Gastrocnemius medialis (tissue), 4 donors: ENCODE data around the gene NUP85. TPM values are rescaled to one million over a fixed set of nuclear protein-coding genes. Genes with fewer than 3 reads are reported as not detected.

Experiments used
- ATAC-seq, 2 donors: fragments of 150-250 bp; one replicate each; pipeline ENCODE4 v1.9.1; 2016
- DNase-seq, 2 donors: peaks; one replicate each; pipeline ENCODE4 v3.0.0-alpha.2; 2019
- H3K27ac ChIP-seq, 4 donors: fragments of 200-600 bp; sonication (generic); 1 replicate in 1 of 4; 2 replicates in 3 of 4; pipeline ENCODE4 v1.5.1; 2016 to 2018; ENCODE audit warnings: mild to moderate bottlenecking in 2 of 4, moderate library complexity in 1 of 4
- H3K27me3 ChIP-seq, 3 donors: fragments of 200-600 bp; sonication (generic) in 2 of 3; 1 replicate in 1 of 3; 2 replicates in 2 of 3; pipeline versions ENCODE4 v1.5.1 to v1.6.0; 2016 to 2019; ENCODE audit warnings: mild to moderate bottlenecking in 1 of 3, moderate library complexity in 1 of 3
- H3K36me3 ChIP-seq, 2 donors: fragments of 200-600 bp; sonication (generic) in 1 of 2; one replicate each; pipeline ENCODE4 v1.5.1; 2017 to 2018
- H3K4me1 ChIP-seq, 2 donors: fragments of 200-600 bp; sonication (generic) in 1 of 2; one replicate each; pipeline ENCODE4 v1.5.1; 2016 to 2017; ENCODE audit warnings: mild to moderate bottlenecking in 2 of 2
- H3K4me3 ChIP-seq, 4 donors: fragments of 200-600 bp; sonication (generic) in 3 of 4; 1 replicate in 1 of 4; 2 replicates in 3 of 4; pipeline ENCODE4 v1.5.1; 2016 to 2019; ENCODE audit warnings: mild to moderate bottlenecking in 2 of 4
- H3K9me3 ChIP-seq, 3 donors: fragments of 200-600 bp; sonication (generic) in 2 of 3; 1 replicate in 1 of 3; 2 replicates in 2 of 3; pipeline ENCODE4 v1.5.1; 2016 to 2019
- POLR2A ChIP-seq, 2 donors: fragments of 450-650 bp; IDR thresholded peaks; one replicate each; pipeline ENCODE4 v1.6.1; 2017; ENCODE audit warnings: antibody characterized with exemption in 2 of 2, mild to moderate bottlenecking in 2 of 2, moderate library complexity in 2 of 2
- in situ Hi-C, 4 donors: fragments of 200-750 bp; cut with MboI; loops; one replicate each; pipeline versions ENCODE4 v1.15.0 to v1.8.0; 2017; ENCODE audit warnings: low sequenced_read_pairs in 4 of 4
- intact Hi-C: fragments of 100-400 bp; cut with DNase I; formaldehyde crosslinking; loops from one replicate; pipeline ENCODE4 v1.15.1; 2023; ENCODE audit warnings: low total_unique reads
- total RNA-seq, 4 donors: library from RNA; depleted of rRNA; stranded (reverse); fragments of >200 nt; gene quantifications; one replicate each; pipeline versions ENCODE4 v1.1.0 to v1.2.3, GENCODE V29; 2016
- TF ChIP-seq, protein P1 (sequence below), 5 experiments: fragments of 450-650 bp in 3 of 5; fragments of 200-600 bp in 2 of 5; sonication (generic) in 2 of 5; IDR thresholded peaks in 4 of 5; conservative IDR thresholded peaks in 1 of 5; 1 replicate in 4 of 5; 2 replicates in 1 of 5; pipeline ENCODE4 v1.5.1; 2016 to 2019; ENCODE audit warnings: antibody characterized with exemption in 5 of 5, mild to moderate bottlenecking in 3 of 5, moderate library complexity in 3 of 5

Gene NUP85
- total RNA-seq, 4 donors from 2014 or later: 9.4 to 27.7 (median 13.6) TPM

DNA sequence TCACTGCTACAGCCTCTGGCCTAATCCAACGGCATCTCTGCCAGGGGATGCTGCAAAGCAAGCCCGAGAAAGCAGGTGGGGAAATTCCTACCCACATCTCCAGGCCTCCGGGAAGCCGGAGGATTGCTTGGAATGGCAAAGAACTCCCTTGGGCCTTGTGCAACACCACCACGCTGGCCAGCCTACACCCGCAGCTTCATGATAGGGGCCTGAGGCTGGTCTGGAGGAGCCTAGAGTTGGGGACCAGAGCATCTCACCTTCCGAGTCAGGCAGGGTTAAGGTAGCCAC is 35.6 kb downstream of the NUP85 start:
- ATAC-seq: no peak
- Histone ChIP-seq H3K36me3 (peaks cover 0 to 83% of the 10 kb centered on the region in 2 donors), H3K27me3 (no peaks in the 10 kb centered on the region), H3K9me3 (no peaks in the 10 kb centered on the region), H3K4me1 (peaks cover 9 to 33% of the 10 kb centered on the region in 2 donors), H3K27ac (peak overlapping the region; percentile 72 to 87 (median 78)), H3K4me3 (no peak overlapping the region)
- intact Hi-C loops (no loop called here), in situ Hi-C loops (no loop called here)
- peak in 1 of 2 donors; percentile 37 for DNase-seq
- no peak for TF ChIP-seq POLR2A (IDR thresholded peaks at IDR 0.05)
- TF ChIP-seq, protein P1, sequence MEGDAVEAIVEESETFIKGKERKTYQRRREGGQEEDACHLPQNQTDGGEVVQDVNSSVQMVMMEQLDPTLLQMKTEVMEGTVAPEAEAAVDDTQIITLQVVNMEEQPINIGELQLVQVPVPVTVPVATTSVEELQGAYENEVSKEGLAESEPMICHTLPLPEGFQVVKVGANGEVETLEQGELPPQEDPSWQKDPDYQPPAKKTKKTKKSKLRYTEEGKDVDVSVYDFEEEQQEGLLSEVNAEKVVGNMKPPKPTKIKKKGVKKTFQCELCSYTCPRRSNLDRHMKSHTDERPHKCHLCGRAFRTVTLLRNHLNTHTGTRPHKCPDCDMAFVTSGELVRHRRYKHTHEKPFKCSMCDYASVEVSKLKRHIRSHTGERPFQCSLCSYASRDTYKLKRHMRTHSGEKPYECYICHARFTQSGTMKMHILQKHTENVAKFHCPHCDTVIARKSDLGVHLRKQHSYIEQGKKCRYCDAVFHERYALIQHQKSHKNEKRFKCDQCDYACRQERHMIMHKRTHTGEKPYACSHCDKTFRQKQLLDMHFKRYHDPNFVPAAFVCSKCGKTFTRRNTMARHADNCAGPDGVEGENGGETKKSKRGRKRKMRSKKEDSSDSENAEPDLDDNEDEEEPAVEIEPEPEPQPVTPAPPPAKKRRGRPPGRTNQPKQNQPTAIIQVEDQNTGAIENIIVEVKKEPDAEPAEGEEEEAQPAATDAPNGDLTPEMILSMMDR (IDR thresholded peaks at IDR 0.05 in 4 of 5, conservative IDR thresholded peaks at IDR 0.05 in 1 of 5): no peak

DNA sequence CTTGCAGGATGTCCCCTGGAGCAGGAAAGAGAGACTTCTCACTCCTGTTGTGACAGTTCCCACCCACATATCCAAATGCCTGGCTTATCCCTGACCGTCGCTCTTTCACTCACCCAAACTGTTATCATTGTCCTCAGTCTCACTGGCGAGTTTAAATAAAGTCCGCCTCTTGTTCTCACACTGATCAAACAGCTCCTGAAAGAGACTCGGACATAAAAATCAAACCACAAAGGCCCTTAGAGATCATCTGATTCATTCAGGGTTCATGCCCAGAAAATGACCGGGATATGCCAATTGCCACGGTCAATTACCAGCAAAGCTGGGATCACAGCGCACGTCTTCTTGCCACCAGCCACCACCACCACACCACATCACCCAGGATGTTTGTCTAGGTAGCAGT is 36.0 kb downstream of the NUP85 start:
- H3K36me3 ChIP-seq: peaks cover 0 to 83% of the 10 kb centered on the region in 2 donors
- H3K27ac ChIP-seq: peak overlapping the region; percentile 72 to 87 (median 78)
- H3K4me3 ChIP-seq: no peak overlapping the region
- H3K9me3 ChIP-seq: no peaks in the 10 kb centered on the region
- in situ Hi-C loops: no loop called here
- intact Hi-C loops: no loop called here
- no peak for DNase-seq
- TF ChIP-seq, protein P1 (IDR thresholded peaks at IDR 0.05 in 4 of 5, conservative IDR thresholded peaks at IDR 0.05 in 1 of 5): no peak
- TF ChIP-seq POLR2A (IDR thresholded peaks at IDR 0.05): no peak
- H3K27me3 ChIP-seq: no peaks in the 10 kb centered on the region
- peaks cover 9 to 31% of the 10 kb centered on the region in 2 donors for H3K4me1 ChIP-seq
- ATAC-seq: no peak

DNA sequence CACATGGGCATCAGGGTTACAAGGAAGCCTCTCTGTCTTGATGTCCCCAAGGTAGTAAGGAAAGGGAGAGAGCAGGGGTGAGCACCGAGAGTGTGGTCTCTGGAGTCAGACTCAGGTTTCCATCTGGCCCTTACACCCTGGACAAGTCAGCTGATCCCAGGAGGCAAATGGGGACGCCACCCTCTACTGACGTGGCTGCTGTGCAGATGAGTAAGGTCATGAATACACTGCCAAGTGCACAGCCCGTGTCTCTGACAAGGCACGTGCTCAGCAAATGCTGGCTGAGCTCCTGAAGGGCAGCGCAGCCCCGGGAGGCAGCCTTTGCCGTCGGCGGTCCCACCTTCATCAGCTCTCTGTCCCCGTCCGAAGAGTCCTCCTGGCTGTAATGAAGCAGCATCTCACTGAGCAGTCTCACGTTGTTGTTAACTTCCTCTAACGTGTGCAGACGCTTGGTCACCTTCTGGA is 36.5 kb downstream of the NUP85 start:
- Histone ChIP-seq H3K36me3 (peaks cover 0 to 79% of the 10 kb centered on the region in 2 donors), H3K9me3 (no peaks in the 10 kb centered on the region), H3K4me3 (no peak overlapping the region), H3K27me3 (no peaks in the 10 kb centered on the region), H3K27ac (peak overlapping the region; percentile 72 to 87 (median 78)), H3K4me1 (peaks cover 9 to 26% of the 10 kb centered on the region in 2 donors)
- peak; percentile 76 to 78 for ATAC-seq
- intact Hi-C loops (loop anchor here (1.0 kb wide), 1 partner anchor 28 kb away; no protein-coding TSS in a partner anchor), in situ Hi-C loops (no loop called here)
- no peak for TF ChIP-seq POLR2A (IDR thresholded peaks at IDR 0.05)
- TF ChIP-seq, protein P1 (IDR thresholded peaks at IDR 0.05 in 4 of 5, conservative IDR thresholded peaks at IDR 0.05 in 1 of 5): no peak
- DNase-seq: peak; percentile 61 to 91

DNA sequence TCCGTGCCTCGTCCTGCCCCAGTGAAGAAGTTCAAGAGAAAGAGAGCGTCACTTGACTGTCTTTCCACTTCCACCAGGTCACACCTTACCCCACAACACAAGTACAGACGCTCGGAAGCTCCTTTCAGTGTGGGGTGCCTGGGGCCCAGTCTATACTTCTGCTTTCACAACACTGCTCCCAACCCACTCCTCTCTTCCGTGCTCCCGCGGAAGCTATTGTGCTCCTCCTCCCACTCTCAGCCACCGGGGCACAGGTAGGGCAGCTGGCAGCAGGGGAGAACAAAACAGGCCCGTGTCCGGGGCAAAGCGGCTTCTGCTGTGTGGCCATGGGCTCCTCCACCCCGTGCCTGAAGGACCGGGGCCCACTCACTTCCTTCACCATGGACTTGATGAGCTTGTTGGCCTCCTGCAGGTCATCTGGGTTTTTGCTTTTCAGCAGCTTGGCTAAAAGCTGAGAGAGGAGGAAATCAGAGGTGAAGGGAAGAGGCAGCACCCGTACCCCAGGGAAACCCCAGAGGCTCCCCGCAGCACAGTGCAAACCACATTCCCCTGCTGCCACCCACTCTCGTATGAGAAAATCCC is 37.1 kb downstream of the NUP85 start:
- TF ChIP-seq, protein P1 (IDR thresholded peaks at IDR 0.05 in 4 of 5, conservative IDR thresholded peaks at IDR 0.05 in 1 of 5): no peak
- TF ChIP-seq POLR2A (IDR thresholded peaks at IDR 0.05): no peak
- DNase-seq (no peak), ATAC-seq (no peak)
- peak overlapping the region; percentile 72 to 87 (median 78) for H3K27ac ChIP-seq
- in situ Hi-C loops: no loop called here
- peaks cover 0 to 79% of the 10 kb centered on the region in 2 donors for H3K36me3 ChIP-seq
- no peak overlapping the region for H3K4me3 ChIP-seq
- no peaks in the 10 kb centered on the region for H3K9me3 ChIP-seq
- intact Hi-C loops: loop anchor here (1.0 kb wide), 1 partner anchor 28 kb away; no protein-coding TSS in a partner anchor
- H3K4me1 ChIP-seq: peaks cover 9 to 21% of the 10 kb centered on the region in 2 donors
- no peaks in the 10 kb centered on the region for H3K27me3 ChIP-seq
